Nephron (organoid): ENCODE results near the gene IP6K1.

Source experiments
- H3K27ac Mint-ChIP-seq, 3 experiments: 2 replicates each; pipeline ENCODE4 v1.8.0; 2020; ENCODE audit warnings: mixed read lengths in 3 of 3, mild to moderate bottlenecking in 2 of 3, moderate library complexity in 1 of 3
- H3K27me3 Mint-ChIP-seq: 2 replicates; pipeline ENCODE4 v1.8.0; 2021; ENCODE audit warnings: low read depth, mild to moderate bottlenecking, moderate library complexity, mixed read lengths
- H3K36me3 Mint-ChIP-seq: 2 replicates; pipeline ENCODE4 v1.8.0; 2020; ENCODE audit warnings: low read depth, mixed read lengths
- H3K4me1 Mint-ChIP-seq: 2 replicates; pipeline ENCODE4 v1.8.0; 2020; ENCODE audit warnings: mixed read lengths
- H3K4me3 Mint-ChIP-seq, 3 experiments: 2 replicates each; pipeline ENCODE4 v1.8.0; 2020; ENCODE audit warnings: mild to moderate bottlenecking in 3 of 3, mixed read lengths in 3 of 3, moderate library complexity in 2 of 3
- H3K9me3 Mint-ChIP-seq: 2 replicates; pipeline ENCODE4 v1.8.0; 2020; ENCODE audit warnings: mixed read lengths
- CTCF ChIP-seq, 3 experiments: fragments of 200-600 bp; sonication (generic); IDR thresholded peaks; one replicate each; pipeline ENCODE4 v1.5.0; 2021; ENCODE audit warnings: antibody characterized with exemption in 3 of 3; ENCODE audit not compliant: unreplicated experiment in 3 of 3

The IP6K1 gene

GRCh38 chr3:49681543-49681942, 104.8 kb downstream of the IP6K1 start:
- peaks cover 14% of the 10 kb centered on the region for H3K36me3 Mint-ChIP-seq
- no peak for TF ChIP-seq CTCF (IDR thresholded peaks at IDR 0.05; ENCODE audit: unreplicated experiment in 3 of 3)
- H3K4me3 Mint-ChIP-seq, result no peak overlapping the region
- H3K9me3 Mint-ChIP-seq, result no peaks in the 10 kb centered on the region
- peaks cover 4% of the 10 kb centered on the region for H3K27me3 Mint-ChIP-seq
- H3K27ac Mint-ChIP-seq, result no peak overlapping the region
- no peaks in the 10 kb centered on the region for H3K4me1 Mint-ChIP-seq

- no peak for TF ChIP-seq CTCF (IDR thresholded peaks at IDR 0.05; ENCODE audit: unreplicated experiment in 3 of 3)
- Mint-ChIP-seq H3K4me1 (no peaks in the 10 kb centered on the region), H3K27me3 (peaks cover 4% of the 10 kb centered on the region), H3K9me3 (no peaks in the 10 kb centered on the region), H3K36me3 (peaks cover 15% of the 10 kb centered on the region), H3K27ac (no peak overlapping the region), H3K4me3 (no peak overlapping the region)
These were observed 105.2 kb downstream of the IP6K1 start for GRCh38 chr3:49681232-49681522.

GRCh38 chr3:49680493-49681231, 105.7 kb downstream of the IP6K1 start:
- peaks cover 4% of the 10 kb centered on the region for H3K27me3 Mint-ChIP-seq
- TF ChIP-seq CTCF (IDR thresholded peaks at IDR 0.05; ENCODE audit: unreplicated experiment in 3 of 3), result no peak
- peaks cover 20% of the 10 kb centered on the region for H3K36me3 Mint-ChIP-seq
- no peaks in the 10 kb centered on the region for H3K9me3 Mint-ChIP-seq
- no peaks in the 10 kb centered on the region for H3K4me1 Mint-ChIP-seq
- no peak overlapping the region for H3K27ac Mint-ChIP-seq
- H3K4me3 Mint-ChIP-seq, result no peak overlapping the region

GRCh38 chr3:49675912-49676311, 110.4 kb downstream of the IP6K1 start:
- no peak overlapping the region for H3K27ac Mint-ChIP-seq
- no peak for TF ChIP-seq CTCF (IDR thresholded peaks at IDR 0.05; ENCODE audit: unreplicated experiment in 3 of 3)
- no peaks in the 10 kb centered on the region for H3K9me3 Mint-ChIP-seq
- H3K4me3 Mint-ChIP-seq, result peak overlapping the region; percentile 40 to 97 (median 94)
- H3K4me1 Mint-ChIP-seq, result peaks cover 12% of the 10 kb centered on the region
- H3K36me3 Mint-ChIP-seq, result peaks cover 20% of the 10 kb centered on the region
- H3K27me3 Mint-ChIP-seq, result peaks cover 6% of the 10 kb centered on the region

GRCh38 chr3:49674497-49674983, 111.8 kb downstream of the IP6K1 start:
- peaks cover 13% of the 10 kb centered on the region for H3K36me3 Mint-ChIP-seq
- peaks cover 12% of the 10 kb centered on the region for H3K4me1 Mint-ChIP-seq
- peak overlapping the region; percentile 90 to 97 (median 94) for H3K4me3 Mint-ChIP-seq
- peak overlapping the region in 2 of 3 experiments; percentile 20 to 59 for H3K27ac Mint-ChIP-seq
- H3K27me3 Mint-ChIP-seq, result peaks cover 6% of the 10 kb centered on the region
- H3K9me3 Mint-ChIP-seq, result no peaks in the 10 kb centered on the region
- no peak for TF ChIP-seq CTCF (IDR thresholded peaks at IDR 0.05; ENCODE audit: unreplicated experiment in 3 of 3)
